Stimulated activated CD4-positive, alpha-beta T cell treated with anti-CD3 and anti-CD28 coated beads, Interleukin-1b, Interleukin-23, amount 100 ng/mL, for 24 hours (primary cell): ENCODE results near the gene NBR1.
"Not testable (repeated sequence)": the region's sequence is repeated elsewhere in the genome, so short reads cannot be mapped to it uniquely, and the experiment has no call there.

Experiments used
- DNase-seq, 4 experiments: peaks; one replicate each; pipeline ENCODE4 v3.0.0-alpha.2; 2020; ENCODE audit warnings: low read depth in 4 of 4, low spot score in 1 of 4

The NBR1 gene

GRCh38 chr17:43153197-43153835 is 17.7 kb upstream of the NBR1 start:
- DNase-seq, result not testable (repeated sequence)

- DNase-seq, result no peak
Measured at GRCh38 chr17:43155666-43156065, 15.3 kb upstream of the NBR1 start.

- not testable (repeated sequence) for DNase-seq
Measured at GRCh38 chr17:43159232-43159631, 11.8 kb upstream of the NBR1 start.

- not testable (repeated sequence) for DNase-seq
Measured at GRCh38 chr17:43159957-43160356, 11.1 kb upstream of the NBR1 start.

- DNase-seq, result not testable (repeated sequence)
Measured at GRCh38 chr17:43165971-43166370, 5.0 kb upstream of the NBR1 start.

GRCh38 chr17:43169561-43170139 is 1.4 kb upstream of the NBR1 start:
- no peak for DNase-seq

GRCh38 chr17:43170140-43170765 is 761 bp upstream of the NBR1 start:
- DNase-seq, result peak; percentile 58 to 82 (median 68)

- no peak for DNase-seq
Measured at GRCh38 chr17:43171586-43172487, 823 bp downstream of the NBR1 start.

- DNase-seq, result no peak
Measured at GRCh38 chr17:43175213-43176118, 4.5 kb downstream of the NBR1 start.

- no peak for DNase-seq
Measured at GRCh38 chr17:43176119-43176570, 5.1 kb downstream of the NBR1 start.

GRCh38 chr17:43183921-43184320 is 12.9 kb downstream of the NBR1 start:
- DNase-seq, result no peak

- not testable (repeated sequence) for DNase-seq
Measured at GRCh38 chr17:43186656-43187055, 15.6 kb downstream of the NBR1 start.

GRCh38 chr17:43193251-43193650 is 22.2 kb downstream of the NBR1 start:
- DNase-seq, result no peak

- no peak for DNase-seq
Measured at GRCh38 chr17:43199633-43200032, 28.6 kb downstream of the NBR1 start.

- DNase-seq, result no peak
Measured at GRCh38 chr17:43200127-43200526, 29.1 kb downstream of the NBR1 start.

- not testable (repeated sequence) for DNase-seq
Measured at GRCh38 chr17:43203013-43203412, 32.0 kb downstream of the NBR1 start.

- DNase-seq, result no peak
Measured at GRCh38 chr17:43210576-43210975, 39.6 kb downstream of the NBR1 start.

GRCh38 chr17:43211123-43211479 is 40.1 kb downstream of the NBR1 start:
- DNase-seq, result no peak

GRCh38 chr17:43211480-43212402 is 40.7 kb downstream of the NBR1 start, which contains the start of gene TMEM106A:
Gene TMEM106A (plus strand): TSS chr17:43211875. CDS start chr17:43213042, 1,167 bp downstream.
- peak; percentile 53 to 68 (median 57) for DNase-seq
